UCSD-AML1 (cell line): ENCODE measurements around the gene PLA1A.
A peak's percentile ranks its signal among the peaks of the same experiment; 100 is the strongest.

Experiments used
- DNase-seq: peaks from one replicate; lab custom pipeline; 2025; ENCODE audit not compliant: unreplicated experiment; lab: John Stamatoyannopoulos, UW

Gene PLA1A

GRCh38 chr3:119604878-119605277 lies 7.2 kb downstream of the PLA1A start:
- DNase-seq = no peak

GRCh38 chr3:119608405-119609000 lies 10.8 kb downstream of the PLA1A start:
- DNase-seq = no peak

GRCh38 chr3:119609301-119609700 lies 11.6 kb downstream of the PLA1A start:
- DNase-seq = no peak

- no peak for DNase-seq
These were observed 14.0 kb downstream of the PLA1A start for GRCh38 chr3:119611664-119612063.

GRCh38 chr3:119613201-119613600 lies 15.5 kb downstream of the PLA1A start:
- DNase-seq = no peak

- no peak for DNase-seq
These were observed 16.2 kb downstream of the PLA1A start for GRCh38 chr3:119613872-119614271.

- no peak for DNase-seq
These were observed 18.4 kb downstream of the PLA1A start for GRCh38 chr3:119616056-119616455.

GRCh38 chr3:119619094-119619493 lies 21.4 kb downstream of the PLA1A start:
- DNase-seq = no peak

- DNase-seq = no peak
These were observed 23.2 kb downstream of the PLA1A start for GRCh38 chr3:119620899-119621298.

GRCh38 chr3:119624002-119624720 lies 26.5 kb downstream of the PLA1A start:
- DNase-seq = no peak

GRCh38 chr3:119625451-119626153 lies 27.9 kb downstream of the PLA1A start:
- no peak for DNase-seq

GRCh38 chr3:119626196-119626595 lies 28.5 kb downstream of the PLA1A start:
- DNase-seq = no peak

- peak; percentile 68 for DNase-seq
These were observed 29.8 kb downstream of the PLA1A start for GRCh38 chr3:119627461-119627860.

- DNase-seq = no peak
These were observed 30.7 kb downstream of the PLA1A start for GRCh38 chr3:119628390-119628789.

- no peak for DNase-seq
These were observed 31.2 kb downstream of the PLA1A start for GRCh38 chr3:119628816-119629445.

GRCh38 chr3:119630128-119630879 lies 32.6 kb downstream of the PLA1A start:
- peak; percentile 46 for DNase-seq

GRCh38 chr3:119630880-119631329 lies 33.2 kb downstream of the PLA1A start:
- no peak for DNase-seq

- no peak for DNase-seq
These were observed 33.8 kb downstream of the PLA1A start for GRCh38 chr3:119631516-119631915.

GRCh38 chr3:119632216-119632615 lies 34.5 kb downstream of the PLA1A start:
- DNase-seq = no peak

GRCh38 chr3:119632829-119633228 lies 35.1 kb downstream of the PLA1A start:
- no peak for DNase-seq

GRCh38 chr3:119635719-119636118 lies 38.0 kb downstream of the PLA1A start:
- DNase-seq = no peak
